Measurements from ENCODE around the gene GPC5.

- TF ChIP-seq POLR2AphosphoS5 (IDR thresholded peaks at IDR 0.05; ENCODE audit: low read depth, low read length) (no peak), TAF1 (IDR thresholded peaks at IDR 0.05; ENCODE audit: borderline replicate concordance, insufficient read depth, low read length) (no peak), SIN3A (IDR thresholded peaks at IDR 0.05; ENCODE audit: borderline replicate concordance, insufficient read depth, low read length) (no peak), REST (IDR thresholded peaks at IDR 0.05; ENCODE audit: insufficient read depth in 1 of 2, low read depth in 2 of 2, low read length in 2 of 2) (no peak), FOXP2 (optimal IDR thresholded peaks at IDR 0.05; ENCODE audit: borderline replicate concordance, extremely low read depth, extremely low read length, insufficient read depth) (no peak)
Observed at GRCh38 chr13:91399189-91400062, 1.0 kb downstream of the GPC5 start.

Data from PFSK-1 (cell line).